Stimulated activated CD4-positive, alpha-beta T cell treated with anti-CD3 and anti-CD28 coated beads, Interleukin-4, amount 100 ng/mL, for 1 hour (primary cell): ENCODE data around the gene NFATC4.
"Not testable (repeated sequence)": the region's sequence is repeated elsewhere in the genome, so short reads cannot be mapped to it uniquely, and the experiment has no call there.

Source experiments
- DNase-seq: peaks from one replicate; pipeline ENCODE4 v3.0.0-alpha.2; 2020

NFATC4 gene

DNA sequence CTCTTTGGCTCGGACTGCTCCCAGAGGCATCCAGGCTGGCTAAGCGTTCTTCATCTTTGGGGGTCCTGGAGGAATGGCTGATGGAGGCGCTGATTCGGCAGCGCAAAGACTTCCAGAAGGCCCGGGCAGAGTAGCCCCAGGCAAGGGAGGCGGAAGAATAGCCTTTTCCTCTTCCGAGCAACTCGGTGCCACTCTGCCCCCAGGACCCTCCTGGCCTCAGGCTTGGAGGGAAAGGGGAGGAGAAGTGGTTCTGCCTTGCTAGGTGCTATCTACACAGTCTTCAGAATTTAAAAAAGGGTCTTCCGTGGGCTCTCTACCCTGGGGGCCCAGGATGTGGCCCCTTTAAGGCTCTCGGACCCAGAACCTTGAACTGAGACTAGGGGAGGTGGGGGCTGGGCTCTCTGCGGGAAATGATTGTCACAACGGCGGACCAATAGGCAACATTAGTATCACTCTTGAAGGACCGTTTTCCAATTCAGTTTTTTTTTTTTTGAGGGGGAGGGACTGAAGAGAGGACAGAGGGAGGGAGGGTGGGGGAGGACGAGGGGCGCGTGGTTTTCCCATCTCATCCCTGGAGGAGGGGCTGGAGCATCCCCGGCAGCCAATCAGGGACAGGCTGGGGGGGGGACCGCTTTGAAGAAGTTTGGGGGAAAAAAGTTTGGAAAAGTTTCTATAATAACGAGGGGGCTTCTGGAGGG is at the start of gene NFATC4:
TSS of gene NFATC4 (plus strand) at position 671 of the 698 bp plus-strand sequence. CDS start 157 bp downstream, outside the sequence.
- DNase-seq = no peak

DNA sequence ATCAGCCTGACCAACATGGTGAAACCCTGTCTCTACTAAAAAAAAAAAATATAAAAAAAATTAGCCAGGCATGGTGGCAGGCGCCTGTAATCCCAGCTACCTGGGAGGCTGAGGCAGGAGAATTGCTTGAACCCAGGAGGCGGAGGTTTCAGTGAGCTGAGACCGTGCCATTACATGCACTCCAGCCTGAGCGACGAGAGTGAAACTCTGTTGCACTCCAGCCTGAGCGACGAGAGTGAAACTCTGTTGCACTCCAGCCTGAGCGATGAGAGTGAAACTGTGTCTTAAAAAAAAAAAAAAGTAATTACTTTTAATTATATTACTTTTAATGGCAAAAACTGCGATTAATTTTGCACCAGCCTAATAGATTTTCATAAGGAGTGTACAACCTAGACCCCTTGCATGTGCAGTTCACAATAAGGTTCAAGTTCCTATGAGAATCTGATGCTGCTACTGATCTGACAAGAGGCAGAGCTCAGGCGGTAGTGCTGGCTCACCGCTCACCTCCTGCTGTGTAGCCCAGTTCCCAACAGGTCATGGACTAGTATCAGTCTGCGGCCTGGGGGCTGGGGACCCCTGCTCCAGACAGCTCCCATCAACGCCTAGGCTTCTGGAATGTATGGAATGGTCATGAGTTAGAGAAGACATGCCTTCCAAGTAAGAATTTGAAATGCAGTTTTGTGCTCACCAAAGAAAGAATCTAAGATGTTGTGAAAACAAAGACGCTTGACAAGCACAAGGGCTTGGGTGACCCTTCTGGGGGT is 46.6 kb upstream of the NFATC4 start:
- DNase-seq = no peak

DNA sequence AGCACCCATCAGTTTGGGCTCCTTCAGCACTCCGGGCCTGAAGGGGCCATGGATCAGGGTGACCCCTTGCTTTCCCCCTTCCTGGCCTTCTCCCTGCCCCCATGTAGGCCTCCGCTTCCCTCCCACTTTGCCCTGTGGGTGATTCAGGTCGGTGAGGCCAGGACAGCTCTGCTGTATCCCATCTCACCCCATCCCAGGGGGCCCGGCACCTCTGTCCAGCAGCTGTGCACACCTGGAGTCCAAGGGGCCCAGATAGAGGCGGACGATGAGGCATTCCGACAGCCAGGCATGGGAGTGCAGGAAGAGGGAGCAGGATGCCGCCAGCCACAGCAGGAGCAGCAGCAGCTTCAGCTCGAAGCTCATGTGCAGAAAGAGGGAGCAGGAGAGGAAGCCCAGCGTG is 45.3 kb upstream of the NFATC4 start:
- DNase-seq = no peak

GRCh38 chr14:24323341-24323740 is 44.6 kb upstream of the NFATC4 start:
- DNase-seq = no peak

- no peak for DNase-seq
Observed at GRCh38 chr14:24324024-24324423, 44.0 kb upstream of the NFATC4 start.

GRCh38 chr14:24325041-24325530 is 42.9 kb upstream of the NFATC4 start:
- no peak for DNase-seq

DNA sequence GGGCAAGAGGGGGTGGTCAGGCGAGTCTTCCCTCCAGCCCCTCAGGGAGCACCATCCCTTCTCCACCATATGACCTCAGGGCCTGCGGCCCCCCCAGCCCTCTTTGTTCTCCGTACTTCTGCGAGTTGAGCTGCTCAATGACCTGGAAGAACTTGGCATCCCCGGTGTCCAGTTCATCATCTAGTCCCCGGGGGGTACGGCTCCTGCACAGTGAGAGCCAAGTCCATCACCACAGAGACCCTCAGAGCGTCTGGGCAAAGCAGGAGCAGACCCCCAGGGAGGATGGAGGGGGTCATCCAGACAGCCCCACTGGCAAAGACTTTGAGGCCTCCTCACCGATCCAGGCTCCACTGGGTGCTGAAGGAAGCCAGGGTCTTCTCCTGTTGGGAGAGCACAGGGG is 42.0 kb upstream of the NFATC4 start:
- no peak for DNase-seq

- no peak for DNase-seq
Observed at GRCh38 chr14:24327303-24327702, 40.7 kb upstream of the NFATC4 start.

DNA sequence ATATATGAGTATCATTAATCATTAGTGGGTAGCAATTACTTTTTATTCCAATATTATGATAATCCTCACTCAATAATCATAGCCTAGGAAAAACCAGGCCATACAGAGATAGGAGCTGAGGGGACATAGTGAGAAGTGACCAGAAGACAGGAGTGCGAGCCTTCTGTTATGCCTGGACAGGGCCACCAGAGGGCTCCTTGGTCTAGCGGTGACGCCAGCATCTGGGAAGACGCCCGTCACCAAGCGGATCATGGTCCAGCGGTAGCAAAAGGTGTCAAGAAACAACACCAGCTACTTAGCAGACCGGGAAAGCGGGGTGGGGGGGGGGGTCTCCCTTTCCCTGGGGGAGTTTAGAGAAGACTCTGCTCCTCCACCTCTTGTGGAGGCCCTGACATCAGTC is 40.1 kb upstream of the NFATC4 start:
- DNase-seq = not testable (repeated sequence)

DNA sequence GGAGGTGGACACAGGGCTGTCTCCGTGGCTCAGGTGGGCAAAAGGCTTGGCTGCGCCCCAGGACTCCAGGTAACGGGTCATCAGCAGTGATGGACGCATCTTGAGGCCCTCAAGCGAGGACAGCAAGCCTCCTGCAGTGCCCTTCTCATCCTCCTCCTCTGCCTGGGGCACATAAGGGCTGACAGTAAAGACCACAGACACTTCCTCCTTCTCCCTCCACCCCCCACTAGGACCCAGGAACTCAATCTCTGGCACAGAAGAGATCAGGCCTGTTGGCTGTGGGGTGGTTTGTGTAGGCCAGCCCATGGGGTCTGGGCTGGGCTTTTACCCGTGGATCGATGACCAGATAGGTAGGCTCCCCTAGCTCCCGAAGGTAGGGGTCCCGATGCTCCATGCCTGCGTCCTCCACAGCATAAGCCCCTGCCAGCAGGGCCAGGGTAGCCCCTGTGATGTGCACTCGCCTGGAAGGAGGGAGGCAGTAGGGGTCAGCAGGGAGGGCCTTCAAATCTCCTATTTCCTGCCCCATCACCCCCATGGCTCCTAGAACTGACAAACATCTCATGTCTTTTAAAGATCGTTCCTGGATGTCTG is 38.8 kb upstream of the NFATC4 start:
- DNase-seq = no peak

GRCh38 chr14:24329736-24330135 is 38.2 kb upstream of the NFATC4 start:
- DNase-seq = no peak

DNA sequence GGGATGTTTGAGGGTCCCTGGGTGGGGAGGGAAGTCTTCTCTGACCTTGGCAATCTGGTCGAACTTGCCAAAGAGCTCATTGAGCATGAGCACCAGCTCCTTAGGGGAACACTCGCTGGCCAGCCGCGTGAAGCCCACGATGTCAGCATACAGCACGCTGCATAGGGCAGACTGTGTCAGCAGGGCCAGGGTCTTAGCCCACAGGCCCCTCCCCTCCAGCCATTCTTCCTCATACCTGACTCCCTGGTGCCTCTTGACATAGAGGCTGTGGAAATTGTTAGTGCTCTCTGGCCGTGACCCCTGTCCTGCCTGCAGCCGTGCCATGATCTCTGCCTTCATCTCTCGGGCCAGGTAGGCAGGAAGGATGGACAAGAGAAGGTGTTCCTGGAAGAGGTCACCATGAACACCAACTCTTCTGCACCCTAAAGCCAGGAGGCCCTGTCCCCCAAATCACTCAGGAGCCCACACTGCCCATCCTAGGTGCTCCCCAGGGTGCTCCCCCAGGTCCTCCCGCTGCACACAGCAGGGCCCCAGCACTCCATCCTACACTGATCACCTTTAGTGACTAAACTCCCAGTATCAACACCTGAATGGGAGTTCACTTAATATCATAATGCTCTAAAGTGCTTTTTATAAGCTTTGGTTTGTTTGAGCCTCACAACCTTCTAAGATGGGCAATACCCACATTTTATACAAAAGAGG is 36.9 kb upstream of the NFATC4 start:
- no peak for DNase-seq

DNA sequence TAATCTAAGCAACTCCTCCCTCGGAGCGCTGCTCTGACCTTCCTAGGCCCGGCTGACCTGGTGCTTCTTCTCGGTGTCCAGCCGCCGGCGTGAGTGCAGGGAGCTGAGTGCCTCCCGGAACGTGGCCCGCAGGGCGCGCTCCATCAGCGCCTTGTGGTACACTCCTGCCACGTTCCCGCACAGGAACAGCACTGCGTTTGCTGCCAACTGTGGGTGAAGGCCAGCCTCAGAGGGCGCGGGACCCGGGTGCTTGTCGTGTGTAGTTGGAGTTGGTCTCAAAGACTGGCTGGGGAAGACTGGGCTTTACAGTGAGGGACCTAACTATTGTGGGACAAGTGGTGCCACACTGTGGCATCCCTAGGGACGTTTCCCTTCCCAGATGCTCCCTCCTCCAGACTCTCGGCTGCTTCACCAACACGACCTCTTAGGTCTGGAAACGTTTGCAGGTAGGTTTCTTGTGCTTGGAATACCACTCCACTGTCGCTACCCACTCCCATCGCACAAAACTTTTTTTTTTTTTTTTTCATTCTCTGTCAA is 36.2 kb upstream of the NFATC4 start:
- DNase-seq = no peak

GRCh38 chr14:24332268-24332993 is 35.6 kb upstream of the NFATC4 start:
- peak; percentile 78 for DNase-seq

DNA sequence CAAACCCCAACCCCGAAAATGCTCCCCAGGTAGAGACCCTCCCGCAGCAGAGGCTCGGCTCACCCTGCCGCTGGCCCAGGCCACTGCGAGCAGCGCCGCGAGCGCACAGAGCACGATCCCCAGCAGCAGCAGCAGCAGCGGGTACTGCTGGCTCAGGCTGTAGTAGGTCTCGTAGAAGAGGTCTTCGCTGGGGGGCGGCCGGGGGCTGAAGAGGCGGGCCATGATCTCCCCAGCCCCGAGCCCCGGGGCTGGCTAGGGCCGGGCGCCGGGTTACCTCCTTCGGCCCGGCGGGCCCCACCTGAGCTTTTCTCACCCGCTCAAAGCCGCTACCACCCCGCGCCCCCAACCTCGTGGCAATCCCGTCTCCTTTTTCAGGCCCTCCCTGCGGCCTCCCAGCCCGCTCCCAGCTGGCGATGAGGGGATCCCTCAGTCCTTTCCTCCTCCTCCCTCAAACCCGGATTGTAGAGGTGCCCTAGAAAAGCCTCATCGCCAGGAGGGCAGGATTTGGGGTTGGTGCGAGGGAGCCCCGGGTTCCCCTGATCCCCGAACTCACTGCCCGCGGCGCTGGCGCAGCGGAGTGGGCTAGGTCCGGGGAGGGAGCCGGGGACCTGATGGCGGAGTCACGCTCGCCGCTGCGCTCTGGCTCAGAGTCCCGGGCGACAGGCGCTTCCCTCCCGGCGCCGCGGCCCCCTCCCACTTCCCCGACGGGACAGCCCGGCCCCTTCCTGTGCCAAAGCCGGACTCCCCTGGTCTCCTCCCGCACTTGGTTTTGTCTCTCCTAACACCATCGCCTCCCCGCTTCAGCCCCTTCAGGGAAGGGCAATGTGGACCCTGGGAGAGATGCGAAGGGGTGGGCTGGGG is 33.3 kb upstream of the NFATC4 start, which contains the start of gene ADCY4:
TSS of gene ADCY4 (minus strand) at position 641 of the 861 bp plus-strand sequence. CDS start at position 222, 419 bp downstream.
- peak; percentile 34 for DNase-seq

DNA sequence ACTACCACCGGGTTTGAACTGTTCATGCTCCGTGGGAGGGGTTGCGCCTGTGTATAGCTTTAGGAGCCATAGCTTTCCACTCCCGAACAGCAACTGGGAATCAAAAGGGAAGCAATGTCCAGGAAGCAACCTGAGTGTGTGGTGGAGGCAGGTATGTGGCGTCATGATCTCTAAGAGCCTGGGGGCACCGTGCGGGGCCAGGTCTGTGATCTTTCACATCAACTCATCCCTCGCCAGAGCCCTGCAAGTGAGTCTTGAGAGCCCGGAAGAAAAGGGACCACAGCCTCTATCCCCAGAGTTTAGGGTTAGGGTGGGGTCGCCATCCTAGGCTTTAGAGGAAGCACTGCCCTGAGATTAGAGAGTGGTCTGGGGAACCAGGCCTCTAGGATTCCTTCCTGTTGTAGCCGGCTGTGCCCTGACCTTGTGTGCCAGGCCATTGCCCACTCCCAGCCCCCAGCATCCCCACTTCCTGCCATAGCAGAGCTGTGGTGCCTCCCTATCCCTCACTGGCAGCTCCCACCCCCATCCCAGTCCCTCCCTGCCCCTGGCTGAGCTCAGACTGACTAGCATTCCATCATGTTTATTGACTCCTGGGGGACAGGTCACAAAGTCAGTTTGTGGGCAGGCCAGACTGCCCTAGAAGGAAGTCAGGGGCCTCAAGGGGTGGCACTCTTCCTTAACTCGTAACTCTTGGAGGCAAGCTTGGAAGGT is 32.4 kb upstream of the NFATC4 start:
- no peak for DNase-seq

DNA sequence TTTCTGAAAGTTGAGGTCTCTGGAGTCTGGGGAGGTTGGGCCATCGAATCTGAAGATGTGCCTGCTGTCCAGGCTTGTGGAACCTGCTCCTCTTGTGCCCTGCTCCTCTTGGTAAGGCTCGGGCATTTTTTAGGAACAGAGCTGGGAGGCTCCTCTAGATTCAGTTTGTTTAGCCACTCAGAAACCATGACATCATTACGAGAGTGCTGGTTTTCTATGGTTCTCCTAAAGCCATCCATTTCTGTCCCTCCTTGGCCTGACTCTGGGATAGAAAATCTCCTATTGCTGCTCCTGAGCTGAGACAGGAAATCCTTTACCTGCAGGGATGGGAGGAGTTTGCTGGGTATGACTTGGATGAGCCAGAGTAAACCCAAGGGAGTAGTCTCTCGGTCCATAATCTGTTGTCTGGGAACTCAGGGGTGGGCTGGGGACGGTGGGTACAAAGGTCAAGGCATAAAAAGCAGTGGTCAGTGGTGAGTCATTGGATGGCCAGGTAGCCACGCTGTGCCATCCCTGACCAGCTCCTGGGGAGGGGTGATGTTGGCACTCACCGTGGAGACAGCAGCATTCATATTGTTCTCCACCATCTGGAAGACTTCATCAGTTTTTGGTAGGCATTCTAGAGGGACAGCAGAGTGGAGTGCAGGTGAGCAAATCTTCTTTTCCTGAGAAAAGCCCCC is 30.7 kb upstream of the NFATC4 start:
- DNase-seq = no peak

- no peak for DNase-seq
Observed at GRCh38 chr14:24337824-24338175, 30.2 kb upstream of the NFATC4 start.

DNA sequence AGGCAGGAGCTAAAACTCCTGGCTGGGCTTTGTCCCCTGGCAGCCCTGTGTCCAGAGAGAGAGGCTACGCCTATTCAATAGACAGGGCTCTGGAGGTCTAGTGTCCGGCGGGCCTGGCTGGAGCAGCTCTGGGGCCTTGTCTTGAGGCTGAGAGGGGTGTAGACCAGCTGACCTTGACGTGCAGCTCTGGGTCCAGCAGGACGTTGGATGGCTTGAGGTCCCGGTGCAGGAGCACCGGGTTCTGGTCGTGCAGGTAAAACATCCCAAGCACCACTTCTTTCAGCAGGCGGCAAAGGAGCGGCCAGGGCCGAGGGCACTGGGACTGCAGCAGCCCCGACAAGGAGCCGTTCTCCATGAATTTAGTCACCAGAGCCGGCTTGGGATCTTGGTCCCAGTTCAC is 29.1 kb upstream of the NFATC4 start:
- DNase-seq = no peak
